ENCODE measurements around the gene OLFML3.
A peak's percentile ranks its signal among the peaks of the same experiment; 100 is the strongest.
"Not testable (repeated sequence)": the region's sequence is repeated elsewhere in the genome, so short reads cannot be mapped to it uniquely, and the experiment has no call there.

OLFML3 gene

GRCh38 chr1:113948151-113948550 is 31.1 kb upstream of the OLFML3 start:
- Histone ChIP-seq H3K4me1 (ENCODE audit: control insufficient read depth, insufficient read depth, low read length, poor library complexity, severe bottlenecking) (peaks cover 34% of the 10 kb centered on the region), H3K27ac (ENCODE audit: insufficient read depth, low read length, poor library complexity, severe bottlenecking) (peak overlapping the region; percentile 72)
- H3K27me3 ChIP-seq (replicated peaks; ENCODE audit: control insufficient read depth, insufficient read depth, low read length, poor library complexity, severe bottlenecking); DNase-seq; H3K9me3 ChIP-seq (ENCODE audit: control insufficient read depth, low read length); H3K4me3 ChIP-seq (ENCODE audit: insufficient read depth, low read depth, low read length, poor library complexity, severe bottlenecking); H3K36me3 ChIP-seq (ENCODE audit: control insufficient read depth, insufficient read depth, low read length): not testable (repeated sequence)

GRCh38 chr1:113949007-113949406 is 30.3 kb upstream of the OLFML3 start:
- Histone ChIP-seq H3K27ac (ENCODE audit: insufficient read depth, low read length, poor library complexity, severe bottlenecking) (peak overlapping the region; percentile 72), H3K27me3 (replicated peaks; ENCODE audit: control insufficient read depth, insufficient read depth, low read length, poor library complexity, severe bottlenecking) (no peaks in the 10 kb centered on the region), H3K4me1 (ENCODE audit: control insufficient read depth, insufficient read depth, low read length, poor library complexity, severe bottlenecking) (peaks cover 34% of the 10 kb centered on the region), H3K9me3 (ENCODE audit: control insufficient read depth, low read length) (no peaks in the 10 kb centered on the region), H3K4me3 (ENCODE audit: insufficient read depth, low read depth, low read length, poor library complexity, severe bottlenecking) (no peak overlapping the region), H3K36me3 (ENCODE audit: control insufficient read depth, insufficient read depth, low read length) (no peaks in the 10 kb centered on the region)
- no peak for DNase-seq

- Histone ChIP-seq H3K36me3 (ENCODE audit: control insufficient read depth, insufficient read depth, low read length) (peaks cover 16% of the 10 kb centered on the region), H3K27ac (ENCODE audit: insufficient read depth, low read length, poor library complexity, severe bottlenecking) (no peak overlapping the region), H3K9me3 (ENCODE audit: control insufficient read depth, low read length) (no peaks in the 10 kb centered on the region), H3K4me3 (ENCODE audit: insufficient read depth, low read depth, low read length, poor library complexity, severe bottlenecking) (no peak overlapping the region), H3K27me3 (replicated peaks; ENCODE audit: control insufficient read depth, insufficient read depth, low read length, poor library complexity, severe bottlenecking) (no peaks in the 10 kb centered on the region), H3K4me1 (ENCODE audit: control insufficient read depth, insufficient read depth, low read length, poor library complexity, severe bottlenecking) (peaks cover 32% of the 10 kb centered on the region)
- DNase-seq: no peak
These were observed 28.4 kb upstream of the OLFML3 start for GRCh38 chr1:113950908-113951307.

GRCh38 chr1:113951719-113952118 is 27.6 kb upstream of the OLFML3 start:
- Histone ChIP-seq H3K27ac (ENCODE audit: insufficient read depth, low read length, poor library complexity, severe bottlenecking) (no peak overlapping the region), H3K9me3 (ENCODE audit: control insufficient read depth, low read length) (no peaks in the 10 kb centered on the region), H3K27me3 (replicated peaks; ENCODE audit: control insufficient read depth, insufficient read depth, low read length, poor library complexity, severe bottlenecking) (no peaks in the 10 kb centered on the region), H3K4me3 (ENCODE audit: insufficient read depth, low read depth, low read length, poor library complexity, severe bottlenecking) (no peak overlapping the region), H3K4me1 (ENCODE audit: control insufficient read depth, insufficient read depth, low read length, poor library complexity, severe bottlenecking) (peaks cover 28% of the 10 kb centered on the region), H3K36me3 (ENCODE audit: control insufficient read depth, insufficient read depth, low read length) (peaks cover 21% of the 10 kb centered on the region)
- DNase-seq: no peak

GRCh38 chr1:113957984-113958383 is 21.3 kb upstream of the OLFML3 start:
- Histone ChIP-seq H3K9me3 (ENCODE audit: control insufficient read depth, low read length) (no peaks in the 10 kb centered on the region), H3K27me3 (replicated peaks; ENCODE audit: control insufficient read depth, insufficient read depth, low read length, poor library complexity, severe bottlenecking) (no peaks in the 10 kb centered on the region), H3K27ac (ENCODE audit: insufficient read depth, low read length, poor library complexity, severe bottlenecking) (no peak overlapping the region), H3K4me3 (ENCODE audit: insufficient read depth, low read depth, low read length, poor library complexity, severe bottlenecking) (no peak overlapping the region), H3K4me1 (ENCODE audit: control insufficient read depth, insufficient read depth, low read length, poor library complexity, severe bottlenecking) (no peaks in the 10 kb centered on the region), H3K36me3 (ENCODE audit: control insufficient read depth, insufficient read depth, low read length) (peaks cover 68% of the 10 kb centered on the region)
- DNase-seq: no peak

- Histone ChIP-seq H3K27me3 (replicated peaks; ENCODE audit: control insufficient read depth, insufficient read depth, low read length, poor library complexity, severe bottlenecking) (no peaks in the 10 kb centered on the region), H3K4me1 (ENCODE audit: control insufficient read depth, insufficient read depth, low read length, poor library complexity, severe bottlenecking) (no peaks in the 10 kb centered on the region), H3K27ac (ENCODE audit: insufficient read depth, low read length, poor library complexity, severe bottlenecking) (no peak overlapping the region), H3K36me3 (ENCODE audit: control insufficient read depth, insufficient read depth, low read length) (peaks cover 74% of the 10 kb centered on the region), H3K4me3 (ENCODE audit: insufficient read depth, low read depth, low read length, poor library complexity, severe bottlenecking) (no peak overlapping the region), H3K9me3 (ENCODE audit: control insufficient read depth, low read length) (no peaks in the 10 kb centered on the region)
- DNase-seq: no peak
These were observed 20.6 kb upstream of the OLFML3 start for GRCh38 chr1:113958691-113959090.

- no peak for DNase-seq
- Histone ChIP-seq H3K4me1 (ENCODE audit: control insufficient read depth, insufficient read depth, low read length, poor library complexity, severe bottlenecking) (no peaks in the 10 kb centered on the region), H3K9me3 (ENCODE audit: control insufficient read depth, low read length) (no peaks in the 10 kb centered on the region)
These were observed 15.9 kb upstream of the OLFML3 start for GRCh38 chr1:113963281-113963906.

GRCh38 chr1:113965703-113966412 is 13.4 kb upstream of the OLFML3 start:
- Histone ChIP-seq H3K9me3 (ENCODE audit: control insufficient read depth, low read length) (no peaks in the 10 kb centered on the region), H3K36me3 (ENCODE audit: control insufficient read depth, insufficient read depth, low read length) (peaks cover 84% of the 10 kb centered on the region), H3K27ac (ENCODE audit: insufficient read depth, low read length, poor library complexity, severe bottlenecking) (no peak overlapping the region), H3K4me1 (ENCODE audit: control insufficient read depth, insufficient read depth, low read length, poor library complexity, severe bottlenecking) (no peaks in the 10 kb centered on the region), H3K4me3 (ENCODE audit: insufficient read depth, low read depth, low read length, poor library complexity, severe bottlenecking) (no peak overlapping the region), H3K27me3 (replicated peaks; ENCODE audit: control insufficient read depth, insufficient read depth, low read length, poor library complexity, severe bottlenecking) (no peaks in the 10 kb centered on the region)
- DNase-seq: no peak

More at GRCh38 chr1:113963281-113963906, 15.9 kb upstream of the OLFML3 start:
- H3K27ac ChIP-seq (ENCODE audit: insufficient read depth, low read length, poor library complexity, severe bottlenecking): no peak overlapping the region
- no peaks in the 10 kb centered on the region for H3K27me3 ChIP-seq (replicated peaks; ENCODE audit: control insufficient read depth, insufficient read depth, low read length, poor library complexity, severe bottlenecking)
- H3K36me3 ChIP-seq (ENCODE audit: control insufficient read depth, insufficient read depth, low read length): peaks cover 76% of the 10 kb centered on the region
- no peak overlapping the region for H3K4me3 ChIP-seq (ENCODE audit: insufficient read depth, low read depth, low read length, poor library complexity, severe bottlenecking)

GRCh38 chr1:113972954-113973353 is 6.3 kb upstream of the OLFML3 start:
- H3K9me3 ChIP-seq (ENCODE audit: control insufficient read depth, low read length): no peaks in the 10 kb centered on the region
- no peaks in the 10 kb centered on the region for H3K27me3 ChIP-seq (replicated peaks; ENCODE audit: control insufficient read depth, insufficient read depth, low read length, poor library complexity, severe bottlenecking)
- H3K4me3 ChIP-seq (ENCODE audit: insufficient read depth, low read depth, low read length, poor library complexity, severe bottlenecking): no peak overlapping the region
- no peak for DNase-seq
- H3K27ac ChIP-seq (ENCODE audit: insufficient read depth, low read length, poor library complexity, severe bottlenecking): no peak overlapping the region
- H3K4me1 ChIP-seq (ENCODE audit: control insufficient read depth, insufficient read depth, low read length, poor library complexity, severe bottlenecking): no peaks in the 10 kb centered on the region
- H3K36me3 ChIP-seq (ENCODE audit: control insufficient read depth, insufficient read depth, low read length): peaks cover 67% of the 10 kb centered on the region

- Histone ChIP-seq H3K27ac (ENCODE audit: insufficient read depth, low read length, poor library complexity, severe bottlenecking) (no peak overlapping the region), H3K4me3 (ENCODE audit: insufficient read depth, low read depth, low read length, poor library complexity, severe bottlenecking) (no peak overlapping the region), H3K9me3 (ENCODE audit: control insufficient read depth, low read length) (no peaks in the 10 kb centered on the region), H3K27me3 (replicated peaks; ENCODE audit: control insufficient read depth, insufficient read depth, low read length, poor library complexity, severe bottlenecking) (no peaks in the 10 kb centered on the region), H3K4me1 (ENCODE audit: control insufficient read depth, insufficient read depth, low read length, poor library complexity, severe bottlenecking) (no peaks in the 10 kb centered on the region), H3K36me3 (ENCODE audit: control insufficient read depth, insufficient read depth, low read length) (peaks cover 43% of the 10 kb centered on the region)
- no peak for DNase-seq
These were observed 3.9 kb upstream of the OLFML3 start for GRCh38 chr1:113975211-113975895.
